IPS DF 19.7 (cell line): ENCODE measurements around the gene CRISPLD2.

Experiments
- DNase-seq: peaks from one replicate; pipeline ENCODE4 v3.0.0-alpha.2; 2013; ENCODE audit warnings: low read depth, low spot score

Gene CRISPLD2

GRCh38 chr16:84800158-84800978 is 19.4 kb upstream of the CRISPLD2 start:
- no peak for DNase-seq

- DNase-seq, result no peak
Observed at GRCh38 chr16:84803146-84803545, 16.6 kb upstream of the CRISPLD2 start.

- no peak for DNase-seq
Observed at GRCh38 chr16:84804326-84804725, 15.5 kb upstream of the CRISPLD2 start.

GRCh38 chr16:84806256-84806889 is 13.4 kb upstream of the CRISPLD2 start:
- DNase-seq, result no peak

GRCh38 chr16:84806890-84807258 is 12.9 kb upstream of the CRISPLD2 start:
- no peak for DNase-seq

GRCh38 chr16:84807776-84808175 is 12.0 kb upstream of the CRISPLD2 start:
- DNase-seq, result no peak

- no peak for DNase-seq
Observed at GRCh38 chr16:84808826-84809225, 11.0 kb upstream of the CRISPLD2 start.

GRCh38 chr16:84810518-84811273 is 9.1 kb upstream of the CRISPLD2 start:
- no peak for DNase-seq

- DNase-seq, result no peak
Observed at GRCh38 chr16:84811529-84811928, 8.3 kb upstream of the CRISPLD2 start.

- DNase-seq, result no peak
Observed at GRCh38 chr16:84813141-84813934, 6.4 kb upstream of the CRISPLD2 start.

GRCh38 chr16:84815462-84815861 is 4.3 kb upstream of the CRISPLD2 start:
- no peak for DNase-seq

GRCh38 chr16:84816023-84816422 is 3.8 kb upstream of the CRISPLD2 start:
- DNase-seq, result no peak

GRCh38 chr16:84816485-84816884 is 3.3 kb upstream of the CRISPLD2 start:
- no peak for DNase-seq

GRCh38 chr16:84817206-84817605 is 2.6 kb upstream of the CRISPLD2 start:
- no peak for DNase-seq

- no peak for DNase-seq
Observed at GRCh38 chr16:84817613-84818012, 2.2 kb upstream of the CRISPLD2 start.

- no peak for DNase-seq
Observed at GRCh38 chr16:84818133-84818532, 1.7 kb upstream of the CRISPLD2 start.

GRCh38 chr16:84818989-84819643 is 669 bp upstream of the CRISPLD2 start:
- DNase-seq, result no peak

GRCh38 chr16:84820305-84820684 is 510 bp downstream of the CRISPLD2 start:
- no peak for DNase-seq

- no peak for DNase-seq
Observed at GRCh38 chr16:84820771-84821170, 986 bp downstream of the CRISPLD2 start.

GRCh38 chr16:84821179-84821578 is 1.4 kb downstream of the CRISPLD2 start:
- DNase-seq, result no peak
